ENCODE measurements around the gene ZSWIM1. TPM values are rescaled to one million over a fixed set of nuclear protein-coding genes. Genes with fewer than 3 reads are reported as not detected.

The ZSWIM1 gene
- total and polyA plus RNA-seq, 2 of the 13 experiments (the other 11 are each of a cell fraction or from before 2014, with no cell fraction given) = 9.5 to 11.7 TPM

GRCh38 chr20:45909336-45909808 lies 28.3 kb downstream of the ZSWIM1 start (continued):
- TF ChIP-seq CTCF (CRISPR knock-in tag; IDR thresholded peaks at IDR 0.05) = 0 out of 2 replicates have a peak, but pooled peaks have one; percentile 6
- TF ChIP-seq ZNF34 (CRISPR knock-in tag; IDR thresholded peaks at IDR 0.05; ENCODE audit: borderline replicate concordance) = no peak
- no peak for TF ChIP-seq STAT6 (CRISPR knock-in tag; IDR thresholded peaks at IDR 0.05; ENCODE audit: borderline replicate concordance)
- TF ChIP-seq ZNF430 (CRISPR knock-in tag; IDR thresholded peaks at IDR 0.05) = peak; percentile 63; the same call in 1 of the 2 replicates
- no peak for TF ChIP-seq THAP8 (CRISPR knock-in tag; IDR thresholded peaks at IDR 0.05; ENCODE audit: borderline replicate concordance)
- TF ChIP-seq NPAS2 (CRISPR knock-in tag; IDR thresholded peaks at IDR 0.05; ENCODE audit: borderline replicate concordance) = no peak
- TF ChIP-seq CREB3 (CRISPR knock-in tag; IDR thresholded peaks at IDR 0.05) = 0 out of 2 replicates have a peak, but pooled peaks have one; percentile 14
- peak; percentile 41 to 64; a peak in 1 of 4 replicates for TF ChIP-seq KLF16 (CRISPR knock-in tag; IDR thresholded peaks at IDR 0.05)
- no peak for TF ChIP-seq ZNF326 (CRISPR knock-in tag; IDR thresholded peaks at IDR 0.05; ENCODE audit: borderline replicate concordance)
- TF ChIP-seq ZZZ3 (CRISPR knock-in tag; IDR thresholded peaks at IDR 0.05; ENCODE audit: borderline replicate concordance) = peak; percentile 66; the same call in 1 of the 2 replicates
- no peak for TF ChIP-seq HINFP (CRISPR knock-in tag; IDR thresholded peaks at IDR 0.05; ENCODE audit: low read depth)
- TF ChIP-seq ZNF280D (CRISPR knock-in tag; IDR thresholded peaks at IDR 0.05) = 0 out of 2 replicates have a peak, but pooled peaks have one; percentile 52
- no peak for TF ChIP-seq SMAD1 (CRISPR knock-in tag; IDR thresholded peaks at IDR 0.05; ENCODE audit: borderline replicate concordance, low read depth)
- peak; percentile 36 for TF ChIP-seq KMT2B (CRISPR knock-in tag; IDR thresholded peaks at IDR 0.05)
- TF ChIP-seq ZNF275 (CRISPR knock-in tag; IDR thresholded peaks at IDR 0.05; ENCODE audit: borderline replicate concordance) = no peak
